Renal pelvis (tissue), 12 donors: Measurements from ENCODE around the gene ASB6. TPM values are rescaled to one million over a fixed set of nuclear protein-coding genes. Genes with fewer than 3 reads are reported as not detected.
A peak's percentile ranks its signal among the peaks of the same experiment; 100 is the strongest.

ENCODE experiments used
- DNase-seq: peaks from one replicate; pipeline ENCODE4 v3.0.0-alpha.2; 2013
- long read RNA-seq, 16 experiments: transcript quantifications; one replicate each; lab custom pipeline, GENCODE V29; 2026
- polyA plus RNA-seq, 3 donors: library from polyadenylated mRNA; unstranded; fragments of 120-200 nt; gene quantifications; one replicate each; pipeline ENCODE4 v1.2.1, GENCODE V29; 2013; ENCODE audit not compliant: insufficient read length in 3 of 3

The ASB6 gene
- polyA plus RNA-seq = 10 to 100 TPM; 19.2 to 22.5 (median 20.3) TPM
- long read RNA-seq, donor 1, partial matches to known transcripts = 8 of 12 reads
- long read RNA-seq, donor 1, other reads (novel, unspliced or antisense) = 0 of 12 reads
- long read RNA-seq, donor 2, transcript ASB6-201 (6 exons, 2,330 nt) = major isoform, 10 of 10 reads
- long read RNA-seq, donor 2, partial matches to known transcripts = 0 of 10 reads
- long read RNA-seq, donor 2, other reads (novel, unspliced or antisense) = 0 of 10 reads
- long read RNA-seq, donor 3, transcript ASB6-201 (6 exons, 2,330 nt) = major isoform, 8 of 8 reads
- long read RNA-seq, donor 3, partial matches to known transcripts = 0 of 8 reads
- long read RNA-seq, donor 3, other reads (novel, unspliced or antisense) = 0 of 8 reads
- long read RNA-seq, donor 4, transcript ASB6-201 (6 exons, 2,330 nt) = major isoform, 6 of 25 reads
- long read RNA-seq, donor 4, partial matches to known transcripts = 19 of 25 reads
- long read RNA-seq, donor 4, other reads (novel, unspliced or antisense) = 0 of 25 reads
- long read RNA-seq, donor 5, transcript ASB6-201 (6 exons, 2,330 nt) = major isoform, 6 of 6 reads
- long read RNA-seq, donor 5, partial matches to known transcripts = 0 of 6 reads
- long read RNA-seq, donor 5, other reads (novel, unspliced or antisense) = 0 of 6 reads
- long read RNA-seq, donor 6, transcript ASB6-201 (6 exons, 2,330 nt) = major isoform, 9 of 9 reads
- long read RNA-seq, donor 6, partial matches to known transcripts = 0 of 9 reads
- long read RNA-seq, donor 6, other reads (novel, unspliced or antisense) = 0 of 9 reads
- long read RNA-seq, donor 7, transcript ASB6-201 (6 exons, 2,330 nt) = major isoform, 8 of 8 reads
- long read RNA-seq, donor 7, partial matches to known transcripts = 0 of 8 reads
- long read RNA-seq, donor 7, other reads (novel, unspliced or antisense) = 0 of 8 reads
- long read RNA-seq, donor 8, partial matches to known transcripts = 0 of 2 reads
- long read RNA-seq, donor 8, other reads (novel, unspliced or antisense) = 0 of 2 reads
- long read RNA-seq, donor 9, transcript ASB6-201 (6 exons, 2,330 nt) = major isoform, 14 of 14 reads
- long read RNA-seq, donor 9, partial matches to known transcripts = 0 of 14 reads
- long read RNA-seq, donor 9, other reads (novel, unspliced or antisense) = 0 of 14 reads
- long read RNA-seq, donor 10, partial matches to known transcripts = 0 of 3 reads
- long read RNA-seq, donor 10, other reads (novel, unspliced or antisense) = 0 of 3 reads
- long read RNA-seq, donor 11, transcript ASB6-201 (6 exons, 2,330 nt) = major isoform, 5 of 17 reads
- long read RNA-seq, donor 11, partial matches to known transcripts = 5 of 17 reads
- long read RNA-seq, donor 11, other reads (novel, unspliced or antisense) = 7 of 17 reads
- long read RNA-seq, donor 12, transcript ASB6-201 (6 exons, 2,330 nt) = major isoform, 9 of 9 reads
- long read RNA-seq, donor 12, partial matches to known transcripts = 0 of 9 reads
- long read RNA-seq, donor 12, other reads (novel, unspliced or antisense) = 0 of 9 reads
- long read RNA-seq, donor 13, partial matches to known transcripts = 8 of 12 reads
- long read RNA-seq, donor 13, other reads (novel, unspliced or antisense) = 0 of 12 reads
- long read RNA-seq, donor 14 = 0 reads
- long read RNA-seq, donor 15, transcript ASB6-201 (6 exons, 2,330 nt) = major isoform, 14 of 14 reads
- long read RNA-seq, donor 15, partial matches to known transcripts = 0 of 14 reads
- long read RNA-seq, donor 15, other reads (novel, unspliced or antisense) = 0 of 14 reads
- long read RNA-seq, donor 16, partial matches to known transcripts = 0 of 3 reads
- long read RNA-seq, donor 16, other reads (novel, unspliced or antisense) = 0 of 3 reads

- DNase-seq = peak; percentile 97
Measured at GRCh38 chr9:129641750-129642585, at the start of gene ASB6. TSS of gene ASB6 (minus strand) at chr9:129642151. CDS start at chr9:129641999, 152 bp downstream.

GRCh38 chr9:129688285-129689043 lies 46.5 kb upstream of the ASB6 start:
- no peak for DNase-seq

- no peak for DNase-seq
Measured at GRCh38 chr9:129687391-129687790, 45.4 kb upstream of the ASB6 start.

GRCh38 chr9:129686736-129687135 lies 44.8 kb upstream of the ASB6 start:
- DNase-seq = no peak

- no peak for DNase-seq
Measured at GRCh38 chr9:129685933-129686259, 43.9 kb upstream of the ASB6 start.

GRCh38 chr9:129685220-129685932 lies 43.4 kb upstream of the ASB6 start:
- no peak for DNase-seq

GRCh38 chr9:129682381-129682780 lies 40.4 kb upstream of the ASB6 start:
- DNase-seq = no peak

GRCh38 chr9:129681924-129682323 lies 40.0 kb upstream of the ASB6 start:
- DNase-seq = no peak

- no peak for DNase-seq
Measured at GRCh38 chr9:129679537-129679936, 37.6 kb upstream of the ASB6 start.

- no peak for DNase-seq
Measured at GRCh38 chr9:129678844-129679243, 36.9 kb upstream of the ASB6 start.

- no peak for DNase-seq
Measured at GRCh38 chr9:129677456-129677855, 35.5 kb upstream of the ASB6 start.

- DNase-seq = no peak
Measured at GRCh38 chr9:129676975-129677374, 35.0 kb upstream of the ASB6 start.

GRCh38 chr9:129676287-129676686 lies 34.3 kb upstream of the ASB6 start:
- no peak for DNase-seq

- no peak for DNase-seq
Measured at GRCh38 chr9:129675620-129676019, 33.7 kb upstream of the ASB6 start.

GRCh38 chr9:129674229-129674628 lies 32.3 kb upstream of the ASB6 start:
- no peak for DNase-seq

- DNase-seq = no peak
Measured at GRCh38 chr9:129673602-129674001, 31.7 kb upstream of the ASB6 start.

- no peak for DNase-seq
Measured at GRCh38 chr9:129672702-129673101, 30.8 kb upstream of the ASB6 start.

GRCh38 chr9:129671519-129671918 lies 29.6 kb upstream of the ASB6 start:
- no peak for DNase-seq
